NB4 (cell line): ENCODE measurements around the gene KAT8.

Experiments used
- CTCF ChIP-seq: IDR thresholded peaks from one replicate; pipeline ENCODE4 v1.5.1; 2012; ENCODE audit warnings: low read depth, low read length
- MYC ChIP-seq: IDR thresholded peaks from 2 replicates; pipeline ENCODE4 v1.6.1; 2011; ENCODE audit warnings: low read depth, low read length
- POLR2A ChIP-seq: IDR thresholded peaks from 2 replicates; pipeline ENCODE4 v1.6.1; 2011; ENCODE audit warnings: mild to moderate bottlenecking; ENCODE audit not compliant: insufficient read length; ENCODE audit errors: extremely low read depth

GRCh38 chr16:31114468-31114867 lies 3.0 kb upstream of the KAT8 start:
- TF ChIP-seq CTCF = no peak
- TF ChIP-seq POLR2A = no peak
- TF ChIP-seq MYC = no peak
